GM21423 (cell line): ENCODE data around the gene TTLL11.

ENCODE experiments used
- ATAC-seq: cut with Tn5 transposase; IDR thresholded peaks from one replicate; pipeline ENCODE4 v1.9.1; 2021; ENCODE audit warnings: mild to moderate bottlenecking, moderate library complexity; ENCODE audit not compliant: unreplicated experiment

Gene TTLL11

DNA sequence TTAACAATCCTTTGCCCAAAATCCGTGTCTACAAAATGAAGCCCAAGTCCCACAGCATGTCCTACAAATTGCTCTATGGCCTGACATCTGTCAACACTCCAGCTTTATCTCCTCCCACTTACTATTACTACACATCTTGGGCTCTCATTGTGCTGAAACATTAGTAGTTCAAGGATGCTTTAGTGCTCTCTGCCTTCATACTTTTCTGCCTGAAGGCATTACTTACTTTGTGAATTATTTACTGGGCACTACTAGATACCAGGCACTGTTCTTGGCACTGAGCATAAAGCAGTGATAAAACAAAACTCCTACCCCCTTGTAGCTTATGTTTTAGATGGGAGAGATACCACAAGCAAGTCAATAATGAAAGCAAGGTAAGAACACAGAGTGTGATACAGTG lies 113.4 kb downstream of the TTLL11 start:
- ATAC-seq = no peak

DNA sequence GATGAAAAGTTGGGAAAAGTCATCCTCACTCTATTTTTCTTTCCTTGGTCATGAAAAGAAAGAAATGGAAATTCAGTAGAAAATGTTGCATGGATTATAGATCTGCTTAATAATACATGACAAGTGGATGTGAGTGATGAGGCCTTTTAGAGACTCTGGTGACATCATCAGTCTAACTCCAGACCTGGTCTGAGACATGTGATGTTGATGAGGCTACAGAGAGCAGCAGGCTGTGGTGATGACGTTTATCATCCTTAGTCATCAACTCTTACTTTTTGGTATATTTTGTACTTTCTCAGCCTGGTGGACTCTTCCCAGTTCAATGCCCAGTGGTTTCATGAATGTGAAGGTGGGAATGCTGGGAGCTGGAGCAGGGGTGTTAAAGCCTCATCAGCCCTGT lies 116.4 kb downstream of the TTLL11 start:
- ATAC-seq = no peak

DNA sequence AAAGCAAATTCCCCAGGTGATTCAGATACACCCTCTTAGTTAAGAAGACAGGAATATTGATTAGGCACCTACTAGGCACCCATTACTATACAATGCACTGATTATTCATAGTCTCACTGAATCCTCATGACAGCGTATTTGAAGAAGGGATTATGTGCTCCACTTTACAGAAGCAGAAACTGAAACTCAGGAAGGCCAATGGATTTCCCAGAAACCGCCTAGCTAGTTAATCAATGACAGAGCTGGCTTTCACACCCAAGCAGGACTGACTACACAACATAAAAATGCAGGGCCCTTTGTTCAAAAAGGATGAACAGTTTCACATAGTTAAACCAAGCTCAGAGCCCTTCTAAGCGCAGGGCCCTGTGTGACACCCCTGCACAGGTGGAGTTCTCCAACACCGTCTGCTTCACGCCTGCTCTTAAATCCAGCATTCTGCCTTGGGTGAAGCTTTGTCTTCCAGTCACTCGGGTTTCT lies 117.3 kb downstream of the TTLL11 start:
- no peak for ATAC-seq

DNA sequence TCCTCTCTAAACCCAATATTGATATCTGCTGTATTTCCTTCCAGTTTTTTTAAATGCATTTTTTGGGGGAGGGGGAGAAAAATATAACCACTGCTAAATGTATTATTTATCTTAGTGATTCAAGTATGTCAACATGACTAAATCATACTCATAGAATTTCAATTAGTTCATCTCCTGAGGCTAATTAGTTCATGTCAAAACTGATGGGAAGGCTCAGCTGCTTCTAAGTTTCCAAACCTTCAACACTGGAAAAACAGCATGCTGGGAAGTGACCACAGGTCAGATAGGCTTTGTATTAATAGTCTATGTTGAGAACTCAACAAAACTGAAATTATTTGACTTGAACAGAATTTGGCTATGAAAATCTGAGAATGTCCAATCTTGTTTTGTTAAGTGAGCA lies 118.7 kb downstream of the TTLL11 start:
- ATAC-seq = no peak

DNA sequence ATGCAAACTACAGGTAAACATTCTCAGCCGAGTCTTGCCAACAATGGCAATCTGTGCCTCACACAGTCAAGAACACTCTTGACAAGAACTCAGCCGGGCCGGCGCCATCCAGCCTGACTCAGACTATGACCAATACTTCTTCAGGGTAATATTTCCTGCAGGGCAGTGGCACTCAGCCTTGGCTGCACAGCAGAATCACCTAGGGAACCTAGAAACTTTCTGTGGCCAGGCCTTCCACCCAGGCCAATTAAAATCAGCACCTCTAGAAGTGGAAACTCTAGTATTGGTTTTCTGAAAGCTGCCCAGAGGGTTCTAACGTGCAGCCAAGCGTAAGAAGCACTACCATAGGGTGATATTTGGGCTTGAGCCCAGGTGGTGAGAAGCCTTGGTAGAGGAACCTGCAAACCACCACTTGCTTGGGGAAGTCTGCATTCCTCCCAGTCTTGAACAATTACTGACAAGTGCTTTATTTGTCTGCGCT lies 120.6 kb downstream of the TTLL11 start:
- ATAC-seq = no peak

DNA sequence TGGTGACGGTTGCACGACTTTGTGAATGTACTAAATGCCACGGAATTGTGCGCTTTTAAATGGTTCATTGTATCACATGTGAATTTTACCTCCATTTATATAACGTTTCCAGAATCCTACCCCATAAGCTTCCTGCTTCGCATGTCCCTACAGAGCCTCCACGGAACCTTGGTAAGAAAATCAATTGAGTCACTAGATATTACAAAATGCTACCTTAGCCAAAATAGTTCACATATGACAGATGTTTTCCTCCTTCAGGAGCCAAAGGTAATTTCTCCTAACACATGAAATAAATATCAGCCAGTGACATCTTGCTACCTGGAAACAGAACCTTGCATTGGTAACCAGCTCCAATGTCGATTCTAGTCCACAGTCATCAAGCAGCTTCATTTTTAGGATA lies 125.1 kb downstream of the TTLL11 start:
- ATAC-seq = no peak

DNA sequence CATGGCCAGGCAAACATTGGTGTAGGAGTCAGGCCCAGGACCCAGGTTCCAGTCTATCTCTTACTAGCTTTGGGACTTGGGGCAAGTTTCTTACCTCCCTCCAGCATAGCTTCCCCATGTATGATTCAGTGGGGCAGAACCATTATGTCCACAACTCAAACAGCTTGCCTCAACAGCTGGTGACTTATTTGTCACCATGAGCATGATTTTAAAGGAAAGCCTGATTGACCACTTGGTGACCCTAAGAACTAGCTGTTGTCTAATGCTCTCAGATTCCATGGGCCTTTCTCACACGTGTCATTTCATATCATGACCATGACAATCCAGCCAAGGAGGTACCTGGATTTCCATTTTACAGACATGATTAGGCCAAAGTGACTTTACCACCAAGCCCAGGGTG lies 126.4 kb downstream of the TTLL11 start:
- no peak for ATAC-seq

DNA sequence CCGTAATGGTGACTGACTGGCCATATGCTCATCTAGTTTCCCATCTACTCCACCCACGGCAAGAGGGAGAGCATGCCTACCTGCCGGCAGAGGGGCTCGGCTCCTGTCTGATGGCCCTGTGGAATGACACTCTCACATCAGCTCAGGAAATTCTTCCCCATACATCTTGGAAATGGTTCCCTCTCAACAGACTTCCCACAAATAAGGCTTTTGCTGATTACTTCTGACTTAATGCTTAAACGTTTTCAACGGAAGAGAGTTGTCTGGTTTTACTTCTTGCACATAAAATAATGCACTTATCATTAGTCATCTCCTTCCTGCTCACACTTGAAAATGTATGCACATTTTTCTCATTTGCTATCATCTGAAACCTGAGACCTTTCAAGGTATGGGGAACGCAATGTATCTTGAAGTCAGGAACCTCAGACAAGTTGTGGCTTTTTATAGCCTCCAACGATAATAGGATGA lies 129.5 kb downstream of the TTLL11 start:
- no peak for ATAC-seq

DNA sequence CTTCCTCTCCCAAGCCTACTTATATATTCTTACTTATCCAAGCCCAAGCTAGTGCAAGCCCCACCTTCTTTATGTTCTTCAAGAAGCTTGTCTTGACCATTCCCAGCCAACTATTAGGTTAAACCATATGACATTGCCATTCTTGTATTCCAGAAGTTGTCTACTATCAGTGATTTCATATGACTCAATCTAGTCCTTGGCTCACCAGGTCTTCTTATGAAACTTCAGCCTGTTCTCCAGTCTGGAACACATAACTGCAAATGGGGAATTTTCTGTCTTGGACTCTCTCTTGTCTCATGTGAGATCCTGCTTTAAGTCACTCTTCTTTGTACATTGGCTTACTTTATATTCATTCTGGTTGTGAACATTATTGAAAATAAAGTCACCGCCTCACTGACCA lies 130.7 kb downstream of the TTLL11 start:
- no peak for ATAC-seq

DNA sequence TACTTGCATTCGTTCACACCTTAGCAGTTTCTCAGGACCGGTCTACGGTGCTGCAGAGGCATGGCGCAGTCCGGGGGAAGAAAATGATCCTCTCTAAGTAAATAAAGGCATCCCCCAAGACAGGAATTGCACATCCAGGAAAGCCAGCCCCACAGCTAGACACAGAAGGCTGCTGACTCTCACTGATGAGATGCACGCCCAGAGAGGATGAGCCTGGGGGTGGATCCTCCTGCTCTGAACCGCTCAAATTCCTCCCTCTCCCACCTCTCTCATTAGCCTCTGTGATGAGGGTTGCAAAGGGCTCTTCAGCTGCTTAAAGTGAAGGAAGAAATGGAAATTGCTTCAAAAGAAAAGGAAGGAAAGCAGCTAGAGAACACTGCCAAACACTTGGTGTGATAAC lies 132.4 kb downstream of the TTLL11 start:
- ATAC-seq = no peak

DNA sequence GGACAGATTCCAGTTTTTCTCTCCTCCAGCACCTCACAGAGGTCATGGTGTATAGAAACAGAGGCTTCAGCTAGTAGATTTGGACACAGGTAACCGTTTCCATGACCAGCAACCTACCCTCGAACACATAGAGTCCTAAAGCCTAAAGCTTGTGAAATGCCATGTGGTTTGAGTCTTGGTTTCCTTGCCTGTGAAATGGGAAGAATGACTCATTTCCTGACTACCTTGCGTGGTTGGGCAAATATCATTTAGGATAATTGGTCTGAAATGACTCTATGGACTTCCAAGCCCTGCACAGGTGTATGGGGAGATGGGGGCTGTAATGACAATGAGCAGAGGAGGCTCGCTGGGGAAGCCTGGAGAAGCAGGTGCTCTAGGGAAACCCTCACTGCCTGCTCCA lies 134.6 kb downstream of the TTLL11 start:
- ATAC-seq = no peak

DNA sequence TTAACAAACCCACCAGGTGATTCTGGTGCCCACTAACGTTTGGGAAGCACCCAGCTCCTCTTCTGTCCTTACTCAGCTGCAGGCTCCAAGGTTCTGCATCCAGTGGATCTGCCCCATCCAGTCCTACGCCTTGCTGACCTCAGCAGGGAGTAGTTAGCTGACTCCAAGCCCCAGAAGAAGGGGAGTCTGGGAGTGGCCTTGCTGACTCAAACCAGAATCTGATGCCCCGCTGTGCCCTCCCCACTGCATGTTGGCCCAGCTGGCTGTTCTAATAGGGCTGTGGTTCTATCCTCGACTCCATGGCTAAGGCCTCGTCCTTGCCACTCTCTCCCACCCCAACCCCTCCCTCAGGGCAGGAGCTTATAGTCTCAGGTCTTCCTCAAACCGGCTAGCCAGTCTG lies 136.3 kb downstream of the TTLL11 start:
- ATAC-seq = no peak

DNA sequence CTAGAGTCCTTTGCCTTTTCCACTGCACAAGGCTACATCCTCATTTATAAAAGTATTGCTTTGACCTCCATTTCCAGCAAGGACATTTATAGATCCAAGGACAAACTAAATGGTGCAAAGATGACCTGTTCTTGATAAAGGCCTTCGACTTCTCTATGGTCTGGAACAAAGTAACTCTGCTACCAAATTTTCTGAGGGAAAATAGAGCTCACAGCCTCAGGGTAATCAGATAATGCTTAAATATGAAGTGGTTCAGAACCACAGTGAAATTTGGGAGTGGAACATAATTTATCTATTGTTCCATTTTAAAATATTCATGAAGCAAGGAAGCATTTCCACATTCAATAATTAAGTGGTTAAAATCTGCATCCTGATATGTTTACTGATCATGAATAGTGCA lies 137.5 kb downstream of the TTLL11 start:
- ATAC-seq = no peak

DNA sequence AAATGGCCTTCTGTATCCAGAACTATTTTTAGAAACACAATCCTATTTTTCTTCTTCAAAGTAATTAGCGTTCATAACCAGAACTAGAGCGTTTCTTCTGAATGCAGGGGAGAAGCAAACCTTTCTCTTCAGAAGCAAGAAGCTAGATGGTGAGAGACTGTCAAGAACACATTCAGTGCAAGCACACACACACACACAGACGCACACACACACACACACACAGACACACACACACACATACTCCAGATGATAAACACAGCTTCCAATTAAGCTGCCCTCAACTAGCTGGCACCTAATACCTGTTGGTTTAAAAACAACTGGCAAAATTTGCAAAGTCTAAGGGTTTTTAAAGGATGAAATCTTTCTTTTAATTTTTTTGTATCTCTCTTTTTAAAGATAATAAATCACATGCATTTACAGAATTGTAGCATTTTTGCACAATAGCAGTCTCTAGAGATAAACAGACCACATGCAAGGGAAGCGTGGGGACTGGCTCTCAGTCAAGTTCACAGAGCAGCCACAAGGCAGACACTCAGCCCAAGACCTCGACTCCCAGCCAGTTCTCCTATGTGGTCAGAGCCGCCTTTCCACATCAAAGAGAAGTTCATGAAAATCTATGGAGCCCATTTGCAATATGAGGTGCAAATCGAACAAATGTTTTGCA lies 138.5 kb downstream of the TTLL11 start:
- ATAC-seq = no peak

DNA sequence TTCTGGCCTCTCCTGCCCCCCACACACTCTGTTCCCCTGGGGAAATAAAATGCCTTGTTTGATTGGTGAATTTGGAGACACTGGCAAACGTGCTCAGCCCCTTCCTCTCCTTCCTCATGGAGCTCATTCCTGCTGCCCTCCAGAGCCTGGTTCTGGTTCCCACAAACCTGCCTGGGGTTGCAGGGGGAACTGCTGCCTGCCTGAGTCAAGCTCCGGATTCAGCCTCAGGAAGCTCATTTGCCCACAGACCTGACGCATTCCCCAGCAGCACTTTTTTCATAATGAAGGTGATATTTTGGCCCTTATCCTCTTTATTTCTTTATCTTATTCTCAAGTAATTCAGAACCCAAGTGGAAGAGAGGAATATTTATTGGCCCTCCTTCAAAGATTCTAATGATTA lies 140.5 kb downstream of the TTLL11 start:
- ATAC-seq = no peak

DNA sequence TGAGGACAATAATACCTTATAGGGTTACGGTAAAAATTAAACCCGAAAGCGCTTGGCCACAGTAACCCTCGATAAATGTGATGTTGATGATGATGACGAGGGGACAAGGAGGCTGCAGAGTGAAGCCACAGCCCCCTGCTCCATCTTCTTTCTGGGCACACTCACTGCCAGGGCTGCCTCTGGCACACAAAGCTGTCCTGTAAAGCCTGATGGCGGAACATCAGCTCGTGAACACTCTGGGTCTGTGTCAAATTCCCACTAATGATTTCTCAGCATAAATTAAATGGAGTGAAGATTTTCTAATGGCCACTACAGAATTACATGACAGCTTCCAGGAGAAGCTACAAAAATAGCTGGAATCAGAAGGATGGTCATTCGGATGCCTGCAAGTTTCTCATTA lies 142.2 kb downstream of the TTLL11 start:
- no peak for ATAC-seq

DNA sequence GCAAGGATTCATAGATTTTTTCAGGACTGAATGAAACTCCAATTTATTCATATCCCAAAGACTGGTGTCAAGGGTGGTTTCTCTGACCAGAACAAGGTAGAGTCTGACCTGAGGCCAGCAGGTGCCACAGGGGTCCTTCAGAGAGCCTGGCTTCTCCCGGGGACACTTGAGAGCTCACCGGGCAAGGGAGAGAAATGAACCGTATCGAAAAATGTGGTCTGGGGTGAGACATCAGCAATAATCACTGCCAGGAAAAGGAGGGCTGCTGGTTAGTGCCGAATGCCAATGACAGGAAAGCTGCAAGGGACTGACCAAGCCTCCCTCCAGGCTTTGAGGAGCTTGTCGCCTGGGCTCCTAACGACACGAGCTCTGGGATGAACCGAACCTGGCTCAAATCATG lies 142.7 kb downstream of the TTLL11 start:
- ATAC-seq = no peak

DNA sequence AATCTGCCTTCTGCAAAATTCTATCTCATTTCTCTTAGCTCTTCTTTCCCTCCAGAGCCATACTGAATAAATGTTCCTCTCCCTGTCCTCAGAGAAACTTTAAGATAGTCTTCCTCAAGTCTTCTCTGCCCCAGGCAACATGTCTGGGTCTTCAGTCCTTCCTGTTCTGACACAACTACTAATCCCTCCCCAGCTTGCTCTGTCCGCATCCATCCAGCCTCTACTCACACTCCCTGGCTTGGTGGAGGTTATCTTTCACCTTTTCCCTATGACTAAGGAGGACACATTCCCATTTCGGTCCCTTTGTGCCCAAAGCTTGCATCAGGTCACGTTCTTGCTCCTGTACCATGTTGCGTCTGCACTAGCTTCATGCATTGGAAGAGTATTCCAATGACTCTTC lies 143.3 kb downstream of the TTLL11 start:
- no peak for ATAC-seq

DNA sequence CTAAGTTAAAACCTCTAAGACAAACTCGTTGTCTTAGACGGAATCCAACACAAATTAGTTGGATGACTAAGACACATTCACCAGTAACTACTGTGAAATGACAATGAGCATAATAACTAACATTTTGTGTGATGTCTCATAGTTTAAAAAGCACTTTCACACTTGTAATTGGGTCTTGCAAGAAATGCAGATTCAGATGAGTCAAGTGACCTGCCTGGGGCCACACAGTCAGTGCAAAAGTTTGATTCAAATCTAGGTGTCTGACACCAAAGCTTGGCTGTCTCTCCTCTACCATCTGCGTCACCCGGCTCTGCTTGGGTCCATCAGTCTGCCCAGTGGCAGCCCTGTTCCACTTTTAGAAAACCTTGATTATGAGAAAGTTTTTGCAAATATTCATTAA lies 143.7 kb downstream of the TTLL11 start:
- no peak for ATAC-seq

DNA sequence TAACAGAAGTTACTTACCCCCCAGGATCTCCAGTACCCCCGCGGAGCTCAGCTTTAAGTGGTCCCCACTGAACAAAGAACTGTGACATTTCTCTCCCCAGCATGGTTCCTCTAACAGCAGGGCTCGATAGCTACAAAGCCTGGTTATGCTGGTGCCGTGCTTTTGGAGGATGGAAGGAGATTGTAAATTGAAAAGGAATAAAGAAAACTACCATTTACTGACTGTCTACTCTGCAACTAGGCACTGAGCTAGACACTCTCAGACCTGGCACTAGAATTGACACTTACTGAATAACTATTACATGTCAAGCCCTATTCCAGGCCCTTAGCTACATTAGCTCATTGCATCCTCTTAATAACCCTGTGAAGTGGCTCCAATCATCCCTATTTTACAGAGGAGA lies 145.3 kb downstream of the TTLL11 start:
- ATAC-seq = no peak

DNA sequence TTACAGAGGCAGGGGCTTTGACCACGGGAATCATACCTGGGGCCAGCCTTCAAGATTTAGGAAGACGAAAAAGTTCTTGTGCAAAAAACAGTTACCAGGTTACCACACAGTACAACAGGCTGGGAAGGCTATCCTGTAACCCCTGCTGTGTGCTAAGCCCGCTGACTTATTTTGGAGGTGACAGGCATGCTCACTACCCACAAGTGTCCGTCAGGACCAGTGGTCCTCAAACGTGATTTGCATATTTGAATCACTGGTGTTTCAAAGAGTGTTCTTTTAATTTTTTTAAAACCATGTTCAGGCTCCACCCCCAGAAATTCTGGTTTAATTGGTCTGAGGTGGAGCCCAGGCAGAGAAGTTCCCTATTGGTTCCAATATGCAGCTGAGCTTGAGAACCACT lies 146.6 kb downstream of the TTLL11 start:
- ATAC-seq = no peak

DNA sequence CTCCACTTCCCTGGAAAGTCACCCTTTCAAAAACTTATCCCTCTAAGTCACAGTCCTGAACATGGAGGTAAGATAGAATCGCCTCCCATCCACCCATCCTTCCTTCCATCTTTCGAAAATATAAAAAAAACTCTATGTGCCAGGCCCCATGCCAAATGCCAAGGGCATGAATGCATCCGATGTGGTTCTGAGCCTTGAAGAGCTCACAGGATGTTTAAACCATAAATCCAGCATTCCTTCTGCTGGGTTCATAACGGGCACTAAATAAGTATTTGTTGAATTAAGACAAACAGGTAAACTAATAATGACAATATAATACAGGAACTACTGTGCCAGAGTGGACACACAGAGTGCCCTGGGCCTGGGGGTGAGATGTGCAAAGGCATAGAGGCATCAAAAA lies 147.3 kb downstream of the TTLL11 start:
- no peak for ATAC-seq

DNA sequence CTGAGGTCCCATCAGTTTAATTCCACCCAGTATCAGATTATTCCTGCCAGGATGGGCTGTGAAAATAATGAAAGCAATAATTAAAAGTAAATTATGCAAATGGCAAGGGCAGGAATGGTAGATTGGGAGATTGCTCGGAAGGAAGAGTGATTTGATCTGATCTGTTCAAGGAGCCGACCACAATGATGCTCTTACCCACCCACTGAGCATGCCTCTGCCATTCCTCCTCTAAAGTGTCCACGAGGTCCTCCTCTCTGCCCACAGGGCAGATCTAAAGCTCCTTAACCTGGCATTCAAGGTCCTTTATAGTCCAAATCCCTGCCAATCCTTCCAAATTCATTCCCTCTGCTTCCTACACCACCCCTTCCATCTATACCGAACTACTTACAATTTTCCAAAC lies 147.8 kb downstream of the TTLL11 start:
- ATAC-seq = no peak
